HG03342 (cell line): ENCODE data around the gene AATK.

ENCODE experiments used
- ATAC-seq: cut with Tn5 transposase; IDR thresholded peaks from one replicate; pipeline ENCODE4 v1.9.1; 2021; ENCODE audit warnings: mild to moderate bottlenecking, moderate library complexity; ENCODE audit not compliant: unreplicated experiment

AATK gene, protein sequence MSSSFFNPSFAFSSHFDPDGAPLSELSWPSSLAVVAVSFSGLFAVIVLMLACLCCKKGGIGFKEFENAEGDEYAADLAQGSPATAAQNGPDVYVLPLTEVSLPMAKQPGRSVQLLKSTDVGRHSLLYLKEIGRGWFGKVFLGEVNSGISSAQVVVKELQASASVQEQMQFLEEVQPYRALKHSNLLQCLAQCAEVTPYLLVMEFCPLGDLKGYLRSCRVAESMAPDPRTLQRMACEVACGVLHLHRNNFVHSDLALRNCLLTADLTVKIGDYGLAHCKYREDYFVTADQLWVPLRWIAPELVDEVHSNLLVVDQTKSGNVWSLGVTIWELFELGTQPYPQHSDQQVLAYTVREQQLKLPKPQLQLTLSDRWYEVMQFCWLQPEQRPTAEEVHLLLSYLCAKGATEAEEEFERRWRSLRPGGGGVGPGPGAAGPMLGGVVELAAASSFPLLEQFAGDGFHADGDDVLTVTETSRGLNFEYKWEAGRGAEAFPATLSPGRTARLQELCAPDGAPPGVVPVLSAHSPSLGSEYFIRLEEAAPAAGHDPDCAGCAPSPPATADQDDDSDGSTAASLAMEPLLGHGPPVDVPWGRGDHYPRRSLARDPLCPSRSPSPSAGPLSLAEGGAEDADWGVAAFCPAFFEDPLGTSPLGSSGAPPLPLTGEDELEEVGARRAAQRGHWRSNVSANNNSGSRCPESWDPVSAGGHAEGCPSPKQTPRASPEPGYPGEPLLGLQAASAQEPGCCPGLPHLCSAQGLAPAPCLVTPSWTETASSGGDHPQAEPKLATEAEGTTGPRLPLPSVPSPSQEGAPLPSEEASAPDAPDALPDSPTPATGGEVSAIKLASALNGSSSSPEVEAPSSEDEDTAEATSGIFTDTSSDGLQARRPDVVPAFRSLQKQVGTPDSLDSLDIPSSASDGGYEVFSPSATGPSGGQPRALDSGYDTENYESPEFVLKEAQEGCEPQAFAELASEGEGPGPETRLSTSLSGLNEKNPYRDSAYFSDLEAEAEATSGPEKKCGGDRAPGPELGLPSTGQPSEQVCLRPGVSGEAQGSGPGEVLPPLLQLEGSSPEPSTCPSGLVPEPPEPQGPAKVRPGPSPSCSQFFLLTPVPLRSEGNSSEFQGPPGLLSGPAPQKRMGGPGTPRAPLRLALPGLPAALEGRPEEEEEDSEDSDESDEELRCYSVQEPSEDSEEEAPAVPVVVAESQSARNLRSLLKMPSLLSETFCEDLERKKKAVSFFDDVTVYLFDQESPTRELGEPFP (N-terminal part only)

DNA sequence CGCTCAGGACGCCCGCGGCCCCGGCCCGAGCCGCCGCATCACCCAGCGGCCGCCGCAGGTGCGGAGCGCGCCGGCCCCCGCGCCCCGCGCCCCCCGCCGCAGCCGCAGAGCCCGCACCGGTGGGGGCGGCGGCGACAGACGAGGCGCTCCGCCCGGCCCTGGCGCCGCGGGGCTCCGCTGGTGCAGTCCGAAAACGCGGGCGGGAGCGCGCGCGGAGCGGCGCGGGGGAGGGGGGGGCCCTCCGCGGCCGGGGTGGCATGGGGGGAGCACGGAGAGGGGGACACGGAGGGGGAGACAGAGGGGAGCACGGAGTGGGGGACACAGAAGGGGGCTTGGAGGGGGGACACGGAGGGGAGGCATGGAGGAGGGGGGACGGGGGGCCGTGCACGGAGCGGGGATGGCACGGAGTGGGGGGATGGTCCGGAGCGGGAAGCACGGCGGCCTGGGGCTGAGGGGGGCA is at the start of gene AATK:
Gene AATK (minus strand): TSS at position 189 of the 460 bp plus-strand sequence. CDS start 229 bp downstream, outside the sequence.
- ATAC-seq = no peak

DNA sequence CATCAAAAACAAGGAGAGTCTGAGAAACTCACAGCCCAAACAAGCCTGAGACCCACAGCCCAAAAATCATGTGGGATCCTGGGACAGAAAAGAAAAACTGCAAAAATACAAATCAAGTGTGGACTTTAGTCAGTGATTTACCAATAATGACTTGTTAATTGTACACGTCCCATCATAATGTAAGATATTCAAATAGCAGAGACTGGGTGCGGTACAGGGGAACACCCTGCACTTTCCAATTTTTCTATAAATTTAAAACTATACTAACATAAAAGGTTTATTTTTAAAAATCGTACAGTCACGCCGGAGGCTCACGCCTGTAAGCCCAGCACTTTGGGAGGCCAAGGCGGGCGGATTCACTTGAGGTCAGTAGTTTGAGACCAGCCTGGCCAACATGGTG is 48.0 kb upstream of the AATK start:
- no peak for ATAC-seq

DNA sequence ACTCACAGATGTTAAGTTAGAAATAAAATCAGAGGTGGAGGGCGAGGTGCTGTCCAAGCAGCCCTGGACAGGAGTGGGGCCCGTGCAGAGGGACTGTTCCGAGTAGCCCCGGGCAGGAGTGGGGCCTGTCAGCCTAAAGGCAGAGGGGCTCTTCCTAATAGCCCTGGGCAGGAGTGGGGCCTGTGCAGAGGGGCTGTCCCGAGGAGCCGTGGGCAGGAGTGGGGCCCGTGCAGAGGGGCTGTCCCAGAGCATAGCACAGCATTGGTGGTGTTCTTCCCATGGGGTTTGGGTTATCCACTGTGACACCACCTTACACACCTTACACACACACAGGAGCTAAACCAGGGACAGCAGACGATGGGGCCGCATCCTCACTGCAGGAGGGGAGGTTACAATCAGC is 46.3 kb upstream of the AATK start:
- no peak for ATAC-seq

DNA sequence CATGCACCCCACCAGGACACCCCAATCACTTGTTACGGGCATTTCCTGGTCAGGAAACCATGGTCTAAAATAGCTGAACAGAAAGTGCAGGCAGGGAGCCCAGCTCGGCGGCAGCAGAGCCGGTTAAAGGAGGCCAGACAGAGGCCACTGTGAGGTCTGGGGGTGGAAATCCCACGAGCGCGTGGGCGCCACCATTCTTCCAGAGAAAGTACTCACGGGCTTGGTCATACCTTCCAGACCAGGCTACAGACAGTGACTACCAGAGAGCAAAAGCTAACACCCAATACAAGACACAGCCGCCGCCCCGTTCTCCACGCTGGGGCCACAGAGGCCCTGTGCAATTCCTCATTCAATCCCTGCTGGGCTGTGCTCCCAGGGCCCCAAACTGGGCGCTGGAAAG is 44.8 kb upstream of the AATK start:
- no peak for ATAC-seq

DNA sequence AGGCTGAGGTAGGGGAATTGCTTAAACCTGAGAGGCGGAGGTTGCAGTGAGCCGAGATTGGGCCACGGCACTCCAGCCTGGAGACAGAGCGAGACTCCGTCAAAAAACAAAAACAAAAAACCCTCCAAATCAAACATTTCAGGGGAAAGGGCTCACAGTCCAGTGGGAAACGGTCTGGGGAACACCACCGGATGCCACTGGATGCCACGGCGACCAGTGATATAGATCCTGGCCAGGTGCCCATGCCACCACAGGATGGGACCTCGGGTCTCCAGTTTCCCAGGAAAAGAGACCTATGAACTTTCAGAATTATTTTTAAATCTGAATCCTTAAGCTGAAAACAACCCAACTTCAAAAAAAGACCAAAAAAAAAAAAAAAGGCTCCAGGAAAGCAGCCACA is 44.4 kb upstream of the AATK start:
- no peak for ATAC-seq

DNA sequence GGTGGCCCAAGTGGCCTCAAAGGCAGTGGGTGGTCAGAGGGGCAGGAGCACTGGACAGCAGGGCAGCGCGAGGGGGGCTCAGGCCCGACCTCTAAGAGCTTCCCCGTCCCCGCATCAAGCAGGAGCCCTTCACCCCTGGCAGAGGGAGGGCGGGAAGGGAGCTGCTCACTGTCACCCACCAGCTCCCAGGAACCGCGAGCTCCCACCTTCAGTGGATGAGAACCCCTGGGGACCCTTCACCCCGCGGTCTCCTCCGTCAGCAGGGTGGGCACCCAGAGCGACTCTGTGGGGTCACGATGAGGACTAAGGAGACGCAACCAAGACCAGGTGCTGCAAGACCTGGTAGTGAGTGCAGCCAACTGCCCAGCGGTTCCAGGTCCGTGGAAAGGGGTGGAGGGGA is 43.1 kb upstream of the AATK start:
- no peak for ATAC-seq

DNA sequence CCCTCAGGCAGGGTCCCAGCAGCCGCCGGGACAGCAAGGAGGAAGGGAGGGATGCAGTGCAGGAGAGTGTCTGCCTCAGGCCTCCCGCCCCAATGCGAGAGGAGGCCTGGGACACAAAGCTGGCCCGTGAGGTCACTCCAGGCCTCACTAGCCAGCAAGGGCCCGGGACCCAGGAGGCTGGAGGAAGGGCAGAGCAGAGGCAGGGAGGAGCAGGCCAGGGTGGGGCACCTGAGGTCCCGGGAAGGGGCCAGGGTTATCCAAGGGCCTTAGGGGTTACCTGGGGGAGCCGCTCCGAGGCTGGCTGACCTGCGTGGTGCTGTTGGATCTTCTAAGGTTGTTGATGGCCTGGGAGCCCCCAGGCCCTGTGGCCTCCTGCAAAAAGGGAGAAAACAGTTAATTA is 42.6 kb upstream of the AATK start:
- ATAC-seq = no peak

DNA sequence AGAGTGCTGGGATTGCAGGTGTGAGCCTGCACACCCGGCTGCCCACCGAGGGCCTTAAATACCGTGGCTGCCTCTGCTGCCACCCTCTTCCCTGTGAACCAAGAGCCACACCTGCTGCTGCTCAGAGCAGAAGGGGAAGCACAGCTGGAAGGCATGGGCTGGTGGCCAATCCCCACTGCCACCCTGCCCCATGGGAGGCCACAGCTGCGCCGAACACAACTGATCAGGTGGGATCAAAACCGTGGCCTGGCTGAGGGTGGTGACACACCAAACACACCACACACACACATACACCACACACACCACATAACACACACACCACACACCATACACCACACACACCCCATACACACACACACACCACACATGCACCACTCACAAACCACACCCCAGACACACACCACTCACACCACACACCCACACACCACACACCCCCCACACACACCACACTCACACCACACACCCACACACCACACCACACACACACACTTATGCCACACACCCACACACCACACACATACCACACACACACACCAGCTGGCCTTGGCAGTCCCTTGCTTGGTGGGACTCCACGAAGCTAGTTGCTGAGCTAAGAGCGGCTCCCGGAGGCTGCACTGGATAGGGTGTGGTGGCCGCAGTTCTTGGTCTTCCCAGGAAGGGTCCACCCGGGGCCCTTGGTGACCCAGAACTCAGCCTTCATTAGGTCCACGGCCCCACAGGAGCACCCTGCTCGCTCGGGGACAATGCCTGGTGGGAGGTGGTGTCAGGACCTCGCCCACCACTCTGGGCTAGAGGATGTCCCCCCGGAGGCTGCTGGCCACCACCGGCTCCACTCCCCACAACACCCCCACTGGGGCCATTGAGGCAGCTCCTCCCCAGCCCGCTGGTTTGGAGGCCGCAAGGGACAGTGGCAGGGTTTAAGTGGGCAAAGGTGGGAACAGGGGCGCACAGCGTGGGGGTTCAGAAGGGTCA is 41.9 kb upstream of the AATK start:
- no peak for ATAC-seq

DNA sequence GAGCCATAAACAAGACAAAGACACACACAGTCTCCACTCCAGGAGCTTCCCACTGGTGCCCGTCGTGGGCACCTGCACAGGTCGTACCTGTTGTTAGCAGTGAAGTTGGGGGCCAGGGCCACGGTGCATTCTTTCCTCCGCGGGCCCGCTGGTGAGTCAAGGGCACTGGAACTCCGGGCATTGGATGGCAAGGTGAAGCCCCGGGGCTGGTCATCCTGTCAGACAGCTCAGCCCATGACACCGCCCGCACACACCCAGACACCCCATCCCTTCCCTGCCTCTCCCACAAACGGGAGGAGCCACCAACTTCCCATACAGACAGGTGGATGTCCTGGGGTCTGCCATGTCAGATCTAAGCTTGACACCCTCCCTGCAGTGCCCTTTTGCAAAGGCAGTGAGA is 40.6 kb upstream of the AATK start:
- ATAC-seq = no peak

DNA sequence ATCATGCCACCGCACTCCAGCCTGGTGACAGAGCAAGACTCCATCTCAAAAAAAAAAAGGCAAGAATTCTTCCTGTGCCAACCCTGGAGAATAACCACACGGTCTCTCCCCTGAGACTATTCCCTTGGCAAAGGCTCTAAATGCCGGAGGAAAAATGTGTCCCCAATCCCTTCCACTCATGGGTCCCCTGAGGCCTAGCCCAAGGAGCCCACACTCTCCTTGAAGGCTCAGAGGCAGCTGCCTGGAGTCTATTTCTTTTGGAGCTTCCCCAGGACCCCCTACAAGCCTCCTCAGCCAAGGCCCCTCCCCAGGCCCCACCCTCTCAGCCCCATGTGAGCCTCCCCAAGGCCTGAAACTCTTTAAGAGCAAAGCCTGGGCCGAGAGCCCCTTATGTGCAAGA is 40.1 kb upstream of the AATK start:
- ATAC-seq = no peak

DNA sequence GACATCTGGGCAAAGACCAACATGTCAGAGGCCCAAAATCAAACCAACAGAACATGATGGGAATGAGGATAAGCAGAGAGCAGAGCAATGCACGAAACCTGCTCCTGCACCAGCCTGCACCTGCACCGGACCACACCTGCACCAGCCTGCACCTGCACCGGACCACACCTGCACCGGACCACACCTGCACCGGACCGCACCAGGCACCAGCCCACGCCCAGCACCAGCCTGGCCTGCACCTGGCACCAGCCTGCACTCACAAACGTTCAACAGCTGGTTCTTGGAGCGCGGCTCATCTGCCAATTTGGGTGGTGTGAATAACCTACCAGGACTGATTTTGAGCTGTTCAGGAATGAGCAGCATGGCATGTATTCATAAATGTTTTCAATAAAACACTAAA is 38.6 kb upstream of the AATK start:
- no peak for ATAC-seq

DNA sequence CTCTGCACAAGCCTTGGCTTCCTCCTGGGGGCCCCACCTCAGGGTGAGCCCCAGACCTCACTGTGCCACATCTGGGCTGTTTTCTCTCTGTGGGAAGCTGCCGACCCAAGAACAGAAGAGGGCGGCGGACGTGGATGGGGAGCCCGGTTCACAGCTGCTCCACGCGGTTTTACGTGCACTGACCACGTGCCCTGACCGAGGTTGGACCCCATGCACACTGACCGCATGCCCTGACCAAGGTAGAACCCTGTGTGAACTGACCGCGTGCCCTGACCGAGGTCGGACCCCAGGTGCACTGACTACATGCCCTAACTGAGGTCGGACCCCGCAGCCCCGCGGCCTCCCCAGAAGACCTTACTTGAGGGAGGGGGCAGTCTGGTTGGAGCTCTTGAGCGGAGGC is 37.1 kb upstream of the AATK start:
- no peak for ATAC-seq

DNA sequence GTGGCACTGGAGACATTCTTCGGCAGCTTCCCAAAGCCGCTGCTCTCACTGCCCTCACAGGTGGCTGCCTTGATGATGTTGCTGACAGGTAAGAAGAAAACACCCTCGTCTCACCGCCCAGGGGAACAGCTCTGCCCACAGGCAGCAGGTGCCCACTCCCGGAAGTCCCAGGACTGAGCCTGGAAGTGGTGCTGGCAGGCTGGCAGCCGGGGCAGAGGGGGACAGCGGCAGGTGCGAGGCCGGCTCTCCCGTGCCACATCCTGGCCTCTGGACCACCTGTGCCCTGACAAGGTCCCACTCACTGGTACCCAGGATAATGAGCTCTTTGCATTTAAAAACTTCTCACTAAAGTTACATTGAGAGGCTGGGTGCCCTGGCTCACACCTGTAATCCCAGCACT is 36.3 kb upstream of the AATK start:
- ATAC-seq = no peak

DNA sequence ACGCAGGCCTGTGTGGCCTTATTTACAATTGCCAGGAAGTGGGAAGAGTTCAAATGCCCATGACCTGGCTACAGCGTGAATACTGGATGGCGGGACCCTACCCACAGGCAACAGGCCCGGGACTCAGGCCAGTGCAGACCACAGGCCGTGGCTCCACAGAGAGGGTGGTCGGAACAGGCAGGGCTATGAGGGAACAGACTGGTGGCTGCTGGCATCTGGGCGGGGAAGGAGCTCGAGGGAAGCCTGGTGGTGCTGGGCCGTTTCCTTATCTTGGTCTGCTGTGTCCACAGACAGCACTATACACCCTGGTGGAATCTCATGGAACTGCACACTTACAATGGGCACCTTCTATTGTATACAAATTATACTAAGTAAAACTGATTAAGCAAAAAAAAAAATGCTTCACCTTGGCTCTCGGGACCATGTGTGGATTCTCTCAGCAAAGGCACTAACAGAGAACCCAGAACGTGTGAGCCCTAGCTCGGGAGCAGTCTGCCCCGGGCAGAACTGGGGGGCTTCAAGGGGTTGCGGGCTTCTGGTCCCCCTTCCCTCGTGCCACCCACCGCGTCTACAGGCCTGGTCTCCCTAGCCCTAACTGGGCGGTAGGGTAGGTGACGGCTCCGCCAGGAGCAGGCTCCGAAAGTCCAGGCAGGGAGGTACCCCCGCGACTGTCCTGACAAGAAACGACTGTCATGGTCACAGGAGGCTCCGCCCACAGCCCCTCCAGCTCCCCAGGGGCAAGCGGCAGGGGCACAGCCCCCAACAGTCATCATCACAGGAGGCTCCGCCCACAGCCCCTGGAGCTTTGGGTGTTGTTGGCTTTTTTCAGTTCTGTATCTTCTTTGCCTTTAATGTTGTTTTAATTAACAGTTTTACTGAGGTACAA is 34.9 kb upstream of the AATK start:
- ATAC-seq = no peak

DNA sequence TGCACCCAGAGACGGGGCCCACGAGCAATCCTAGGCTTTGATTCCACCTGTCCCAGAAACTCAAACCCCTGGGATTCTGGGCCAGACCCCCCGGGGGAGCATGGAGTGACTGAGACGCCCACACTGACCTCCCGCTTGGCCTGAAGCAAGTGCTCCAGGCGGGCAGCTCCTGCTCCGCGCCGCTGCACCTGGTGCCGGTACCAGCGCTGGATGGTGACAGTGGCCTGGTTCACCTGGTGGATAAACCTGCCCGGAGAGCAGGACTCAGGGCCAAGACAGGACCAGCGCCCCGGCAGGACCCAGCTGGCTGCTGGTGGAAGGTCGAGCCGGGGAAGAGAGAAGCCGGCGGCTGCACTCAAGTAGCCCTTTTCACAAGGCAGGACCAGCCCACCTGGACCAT is 34.2 kb upstream of the AATK start:
- no peak for ATAC-seq

DNA sequence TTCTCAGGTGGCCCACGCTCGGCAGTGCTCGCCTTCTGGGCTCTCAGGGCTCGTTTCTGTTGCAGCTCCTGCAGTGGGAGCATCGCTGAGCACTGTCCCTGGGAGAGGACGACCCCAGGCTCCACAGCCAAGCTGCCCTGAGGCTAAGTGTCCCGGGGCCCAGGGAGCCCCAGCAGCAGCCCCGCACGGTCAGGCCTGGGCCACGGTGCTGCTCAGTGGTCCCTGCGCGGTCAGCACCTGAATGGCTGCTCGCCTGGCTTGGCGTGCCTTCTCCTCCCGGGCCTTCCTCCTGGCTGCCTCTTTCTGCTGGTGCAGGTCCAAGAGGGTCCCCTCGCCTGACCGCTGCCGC is 33.4 kb upstream of the AATK start:
- no peak for ATAC-seq

DNA sequence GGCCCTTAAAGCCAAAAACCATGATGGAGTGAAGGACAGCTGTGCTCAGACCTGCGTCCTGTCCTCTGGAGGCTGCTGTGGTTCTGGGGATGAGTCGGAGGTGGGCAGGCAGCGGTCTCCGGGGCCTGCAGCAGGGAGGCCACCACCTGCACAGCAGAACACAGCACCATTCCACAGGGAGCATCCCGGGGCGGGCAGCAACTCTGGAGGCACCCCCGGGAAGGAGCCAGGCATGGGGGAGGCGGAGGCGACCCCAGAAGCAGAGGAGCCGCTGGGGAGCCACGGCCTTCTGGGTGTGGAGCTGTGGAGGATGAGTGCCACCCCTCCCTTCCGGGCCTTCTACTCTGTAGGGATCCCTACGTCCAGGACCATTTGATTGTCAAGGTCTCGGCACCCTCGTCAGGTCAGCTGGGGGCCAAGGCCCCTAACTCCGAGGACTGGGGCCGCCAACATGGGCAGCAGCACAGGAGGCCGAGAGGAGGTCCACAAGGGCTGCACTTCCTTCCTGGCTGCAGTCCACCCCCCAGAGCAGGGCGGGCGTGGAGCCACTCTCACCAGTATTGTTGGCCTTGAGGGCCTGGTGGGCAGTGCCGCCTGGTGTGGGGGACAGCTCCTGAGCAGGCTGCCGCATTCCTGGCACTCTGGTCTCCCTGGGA is 32.9 kb upstream of the AATK start:
- no peak for ATAC-seq

DNA sequence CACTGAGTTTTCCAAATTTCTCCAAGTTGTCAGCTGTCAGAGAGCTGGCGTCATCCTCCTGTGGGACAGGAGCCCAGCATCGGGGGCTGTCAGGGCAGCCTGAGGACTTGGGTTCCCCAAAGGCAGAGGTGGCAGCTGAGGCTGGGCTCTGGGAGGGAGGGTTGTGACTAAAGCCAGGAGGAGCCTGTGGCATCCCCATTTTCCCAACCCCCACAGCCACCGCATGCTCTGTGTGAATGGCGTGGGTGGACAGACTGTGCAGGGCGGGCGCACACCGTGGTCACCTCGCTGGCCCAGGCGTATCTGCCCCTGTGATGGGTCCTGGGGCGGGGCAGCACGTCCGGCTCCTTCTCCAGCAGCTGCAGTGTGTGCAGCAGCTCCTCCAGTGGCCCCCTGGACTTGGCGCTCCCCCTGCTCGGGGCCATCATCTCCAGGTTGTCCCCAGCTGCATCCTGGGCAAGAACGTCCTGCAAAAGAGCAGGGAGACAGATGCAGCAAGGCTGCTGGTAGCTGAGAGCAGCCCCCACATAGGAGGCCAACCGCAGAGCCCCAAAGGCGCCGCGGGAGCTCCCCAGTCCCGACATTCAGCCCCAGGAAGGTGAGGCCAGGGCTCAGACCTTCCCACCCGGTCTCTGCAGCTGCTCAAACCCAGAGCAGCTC is 31.9 kb upstream of the AATK start:
- ATAC-seq = no peak
